OCI-LY3 (cell line): Measurements from ENCODE around the gene TPD52L2.

Source experiments
- H2AFZ ChIP-seq: fragments of 200-600, 300-600 bp; shearing (Covaris generic); 2 replicates; pipeline ENCODE4 v1.6.0; 2014; ENCODE audit warnings: antibody characterized with exemption, low read depth, low read length
- H3K27ac ChIP-seq: fragments of 200-600, 300-600 bp; sonication (generic); 2 replicates; pipeline ENCODE4 v1.5.1; 2014; ENCODE audit warnings: mild to moderate bottlenecking, low read length, moderate library complexity, mixed read lengths
- H3K27me3 ChIP-seq: fragments of 200-600, 300-600 bp; sonication (generic); 2 replicates; pipeline ENCODE4 v1.6.1; 2014; ENCODE audit warnings: low read depth, low read length, mixed read lengths
- H3K36me3 ChIP-seq: fragments of 200-600, 300-600 bp; sonication (generic); replicated peaks from 2 replicates; pipeline ENCODE3; 2014; ENCODE audit warnings: low read depth, low read length, mixed read lengths
- H3K4me1 ChIP-seq: fragments of 300-600, 200-600 bp; sonication (generic); 2 replicates; pipeline ENCODE4 v1.6.1; 2014; ENCODE audit warnings: low read length, mixed read lengths
- H3K4me2 ChIP-seq: fragments of 200-600, 300-600 bp; sonication (generic); 2 replicates; pipeline ENCODE4 v1.6.1; 2014; ENCODE audit warnings: low read length, mixed read lengths
- H3K4me3 ChIP-seq: fragments of 300-600, 200-600 bp; sonication (generic); 2 replicates; pipeline ENCODE4 v1.5.1; 2014; ENCODE audit warnings: antibody characterized with exemption, mild to moderate bottlenecking, low read length, moderate library complexity
- H3K79me2 ChIP-seq: fragments of 300-600, 200-600 bp; shearing (Covaris generic); 2 replicates; pipeline ENCODE4 v1.6.1; 2014; ENCODE audit warnings: mild to moderate bottlenecking, low read length, mixed read lengths
- H3K9ac ChIP-seq: fragments of 300-600, 200-600 bp; shearing (Covaris generic); 2 replicates; pipeline ENCODE4 v1.6.0; 2014; ENCODE audit warnings: mild to moderate bottlenecking, low read length, moderate library complexity
- H3K9me3 ChIP-seq: fragments of 200-600, 300-600 bp; shearing (Covaris generic); 2 replicates; pipeline ENCODE4 v1.6.1; 2014; ENCODE audit warnings: low read length, mixed read lengths; ENCODE audit not compliant: insufficient read depth
- H4K20me1 ChIP-seq: fragments of 200-600, 300-600 bp; sonication (generic); 2 replicates; pipeline ENCODE4 v1.6.1; 2016; ENCODE audit warnings: low read length, mixed read lengths; ENCODE audit not compliant: insufficient read depth
- CTCF ChIP-seq: fragments of 200-600, 300-600 bp; sonication (generic); IDR thresholded peaks from 2 replicates; pipeline ENCODE4 v1.5.1; 2014; ENCODE audit warnings: antibody characterized with exemption, low read length, low read depth
- EZH2phosphoT487 ChIP-seq: fragments of 200-600 bp; shearing (Covaris generic); IDR thresholded peaks from 2 replicates; pipeline ENCODE4 v1.6.1; 2018; ENCODE audit warnings: antibody characterized with exemption, mixed run types, low read depth

Gene TPD52L2

GRCh38 chr20:63919130-63919529 is 54.1 kb downstream of the TPD52L2 start:
- H3K79me2 ChIP-seq = peaks cover 65% of the 10 kb centered on the region

GRCh38 chr20:63920226-63920625 is 55.2 kb downstream of the TPD52L2 start:
- Histone ChIP-seq H2AFZ (no peak overlapping the region), H3K4me3 (no peak overlapping the region), H3K79me2 (peaks cover 65% of the 10 kb centered on the region), H3K27me3 (no peaks in the 10 kb centered on the region), H3K4me1 (no peaks in the 10 kb centered on the region), H3K9ac (no peak overlapping the region), H3K9me3 (no peaks in the 10 kb centered on the region), H3K4me2 (no peak overlapping the region), H3K27ac (no peak overlapping the region), H3K36me3 (peaks cover 8% of the 10 kb centered on the region), H4K20me1 (peaks cover 15% of the 10 kb centered on the region)
- TF ChIP-seq EZH2phosphoT487 (no peak), CTCF (no peak)

More at GRCh38 chr20:63919130-63919529, 54.1 kb downstream of the TPD52L2 start:
- no peaks in the 10 kb centered on the region for H3K27me3 ChIP-seq
- no peak for TF ChIP-seq EZH2phosphoT487
- TF ChIP-seq CTCF = no peak
- no peaks in the 10 kb centered on the region for H3K9me3 ChIP-seq
- H3K4me3 ChIP-seq = no peak overlapping the region
- H3K4me1 ChIP-seq = no peaks in the 10 kb centered on the region
- peaks cover 8% of the 10 kb centered on the region for H3K36me3 ChIP-seq
- H3K9ac ChIP-seq = no peak overlapping the region
- H2AFZ ChIP-seq = no peak overlapping the region
- no peak overlapping the region for H3K4me2 ChIP-seq
- peaks cover 13% of the 10 kb centered on the region for H4K20me1 ChIP-seq
- no peak overlapping the region for H3K27ac ChIP-seq

GRCh38 chr20:63923651-63924050 is 58.6 kb downstream of the TPD52L2 start:
- H3K36me3 ChIP-seq = peaks cover 20% of the 10 kb centered on the region
- TF ChIP-seq CTCF (no peak), EZH2phosphoT487 (no peak)
- no peak overlapping the region for H3K4me3 ChIP-seq
- peaks cover 18% of the 10 kb centered on the region; the same call in 1 of the 2 replicates for H4K20me1 ChIP-seq
- H3K27me3 ChIP-seq = no peaks in the 10 kb centered on the region
- no peak overlapping the region for H3K9ac ChIP-seq
- H3K79me2 ChIP-seq = peaks cover 51% of the 10 kb centered on the region
- H3K4me2 ChIP-seq = no peak overlapping the region
- no peak overlapping the region for H3K27ac ChIP-seq
- H2AFZ ChIP-seq = no peak overlapping the region
- H3K4me1 ChIP-seq = no peaks in the 10 kb centered on the region
- H3K9me3 ChIP-seq = no peaks in the 10 kb centered on the region

- Histone ChIP-seq H3K36me3 (peaks cover 23% of the 10 kb centered on the region), H3K4me3 (no peak overlapping the region), H4K20me1 (peaks cover 18% of the 10 kb centered on the region; the same call in 1 of the 2 replicates), H3K79me2 (peaks cover 47% of the 10 kb centered on the region), H3K27ac (no peak overlapping the region), H3K9ac (no peak overlapping the region), H2AFZ (no peak overlapping the region), H3K4me1 (no peaks in the 10 kb centered on the region), H3K27me3 (no peaks in the 10 kb centered on the region), H3K9me3 (no peaks in the 10 kb centered on the region), H3K4me2 (no peak overlapping the region)
- TF ChIP-seq CTCF = no peak
- TF ChIP-seq EZH2phosphoT487 = no peak
Observed at GRCh38 chr20:63924241-63924640, 59.2 kb downstream of the TPD52L2 start.
